AG04450 (cell line): ENCODE results near the gene MADD. TPM values are rescaled to one million over a fixed set of nuclear protein-coding genes. Genes with fewer than 3 reads are reported as not detected.

Experiments
- CTCF ChIA-PET: fragments of 300-600, 350-600 bp; formaldehyde crosslinking; extraction: SDS; loops from one replicate; lab custom pipeline; 2022; ENCODE audit warnings: antibody characterized with exemption, inconsistent platforms; lab: Charles Lee
- POLR2A ChIA-PET: fragments of 350-600 bp; formaldehyde crosslinking; extraction: SDS; loops from one replicate; lab custom pipeline; 2021; ENCODE audit warnings: antibody characterized with exemption, inconsistent platforms; lab: Yijun Ruan, JAX
- DNase-seq: peaks from one replicate; pipeline ENCODE4 v3.0.0-alpha.2; 2011; ENCODE audit warnings: low read depth, low spot score
- H3K27ac ChIP-seq: one replicate; pipeline ENCODE4 v1.5.1; 2012; ENCODE audit warnings: low read depth, low read length, control low read depth
- H3K27me3 ChIP-seq: one replicate; pipeline ENCODE4 v1.6.0; 2012; ENCODE audit warnings: low read length; ENCODE audit not compliant: control insufficient read depth, insufficient read depth
- H3K4me3 ChIP-seq: 2 replicates; pipeline ENCODE4 v1.5.1; 2011; ENCODE audit warnings: mild to moderate bottlenecking, low read depth, low read length, control low read depth
- H3K9me3 ChIP-seq: 2 replicates; pipeline ENCODE4 v1.5.1; 2012; ENCODE audit warnings: low read length; ENCODE audit not compliant: control insufficient read depth, insufficient read depth
- polyA plus RNA-seq: library from polyadenylated mRNA; depleted of rRNA; stranded (reverse); fragments of >200 nt; gene quantifications from 2 replicates; pipeline ENCODE4 v1.2.3, GENCODE V29; 2011
- TF ChIP-seq, protein P1 (sequence below): IDR thresholded peaks from 2 replicates; pipeline ENCODE4 v1.5.1; 2011; ENCODE audit warnings: low read depth, low read length, control low read depth, inconsistent platforms

The MADD gene
- polyA plus RNA-seq, 1 experiment = 10.5 TPM

DNA sequence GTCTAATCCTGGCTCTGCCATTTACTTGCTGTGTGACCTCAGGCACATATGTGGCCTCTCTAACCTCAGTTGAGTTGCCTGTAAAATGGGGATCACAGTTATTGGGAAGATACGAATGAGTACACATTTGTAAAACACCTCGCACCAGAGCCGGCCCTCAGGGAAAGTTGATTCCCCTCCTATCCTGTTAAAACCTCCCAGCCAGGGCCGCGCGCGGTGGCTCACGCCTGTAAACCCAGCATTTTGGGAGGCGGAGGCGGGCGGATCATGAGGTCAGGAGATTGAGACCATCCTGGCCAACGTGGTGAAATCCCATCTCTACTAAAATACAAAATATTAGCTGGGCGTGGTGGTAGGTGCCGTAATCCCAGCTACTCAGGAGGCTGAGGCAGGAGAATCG, 90.4 kb downstream of the MADD start:
- Histone ChIP-seq H3K27me3 (peaks cover 6% of the 10 kb centered on the region), H3K9me3 (no peaks in the 10 kb centered on the region), H3K4me3 (no peak overlapping the region), H3K27ac (no peak overlapping the region)
- TF ChIP-seq, protein P1, sequence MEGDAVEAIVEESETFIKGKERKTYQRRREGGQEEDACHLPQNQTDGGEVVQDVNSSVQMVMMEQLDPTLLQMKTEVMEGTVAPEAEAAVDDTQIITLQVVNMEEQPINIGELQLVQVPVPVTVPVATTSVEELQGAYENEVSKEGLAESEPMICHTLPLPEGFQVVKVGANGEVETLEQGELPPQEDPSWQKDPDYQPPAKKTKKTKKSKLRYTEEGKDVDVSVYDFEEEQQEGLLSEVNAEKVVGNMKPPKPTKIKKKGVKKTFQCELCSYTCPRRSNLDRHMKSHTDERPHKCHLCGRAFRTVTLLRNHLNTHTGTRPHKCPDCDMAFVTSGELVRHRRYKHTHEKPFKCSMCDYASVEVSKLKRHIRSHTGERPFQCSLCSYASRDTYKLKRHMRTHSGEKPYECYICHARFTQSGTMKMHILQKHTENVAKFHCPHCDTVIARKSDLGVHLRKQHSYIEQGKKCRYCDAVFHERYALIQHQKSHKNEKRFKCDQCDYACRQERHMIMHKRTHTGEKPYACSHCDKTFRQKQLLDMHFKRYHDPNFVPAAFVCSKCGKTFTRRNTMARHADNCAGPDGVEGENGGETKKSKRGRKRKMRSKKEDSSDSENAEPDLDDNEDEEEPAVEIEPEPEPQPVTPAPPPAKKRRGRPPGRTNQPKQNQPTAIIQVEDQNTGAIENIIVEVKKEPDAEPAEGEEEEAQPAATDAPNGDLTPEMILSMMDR = no peak
- ChIA-PET CTCF (interaction anchor here (0.7 to 0.8 kb wide), 2 partner anchors 9 to 175 kb away, joined by 3 to 5 read pairs; no protein-coding TSS in a partner anchor), POLR2A (interaction anchor here (0.5 kb wide), 1 partner anchor 357 kb away, joined by 3 read pairs; no protein-coding TSS in a partner anchor)
- no peak for DNase-seq

DNA sequence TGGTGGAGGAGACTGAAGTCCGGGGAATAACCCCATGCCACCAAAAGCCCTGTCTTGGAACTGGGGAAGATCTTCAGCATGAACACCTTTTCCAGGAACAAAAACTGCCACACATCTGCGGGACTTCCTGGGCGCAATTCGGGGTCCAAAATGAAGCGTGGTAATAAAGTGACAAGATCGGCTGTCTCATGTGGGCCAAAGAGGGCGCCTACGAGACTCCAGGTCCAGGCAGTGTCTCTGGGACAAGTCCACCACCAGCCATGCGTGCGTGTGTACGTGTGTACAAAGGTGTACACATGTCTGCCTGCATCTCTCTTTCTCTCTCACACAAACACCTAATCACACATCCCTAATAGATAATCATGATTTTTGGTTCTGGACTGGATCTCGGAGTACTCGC, 91.5 kb downstream of the MADD start:
- TF ChIP-seq, protein P1 = no peak
- no peaks in the 10 kb centered on the region for H3K9me3 ChIP-seq
- H3K27ac ChIP-seq = no peak overlapping the region
- no peak for DNase-seq
- H3K27me3 ChIP-seq = peaks cover 6% of the 10 kb centered on the region
- CTCF ChIA-PET = interaction anchor here (0.8 kb wide), 1 partner anchor 8 kb away, joined by 3 read pairs; no protein-coding TSS in a partner anchor
- H3K4me3 ChIP-seq = no peak overlapping the region
- POLR2A ChIA-PET = interaction anchor here (0.6 kb wide), 1 partner anchor 48 kb away, joined by 3 read pairs; no protein-coding TSS in a partner anchor

DNA sequence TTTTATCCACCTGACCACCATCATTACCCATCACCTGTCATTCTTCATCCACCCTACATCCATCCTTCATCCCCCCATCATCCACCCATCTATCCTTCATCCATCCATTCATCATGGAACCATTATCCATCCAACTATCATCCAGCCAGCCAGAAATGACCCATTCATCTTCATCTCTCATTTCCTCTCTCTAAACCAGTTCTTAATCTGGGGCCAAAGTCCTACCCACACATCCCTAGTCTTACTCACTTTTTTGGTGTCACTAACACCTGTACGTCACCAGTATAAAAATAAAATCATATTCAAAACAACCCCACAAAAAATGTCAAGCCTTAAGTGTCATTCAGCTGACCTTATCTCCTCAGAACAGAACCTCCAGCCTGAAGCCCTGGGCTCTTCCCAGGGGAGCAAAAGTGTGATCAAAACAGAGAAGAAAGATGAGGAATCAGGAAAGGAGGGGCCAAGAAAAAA, 96.1 kb downstream of the MADD start:
- TF ChIP-seq, protein P1 = no peak
- no peak for DNase-seq
- Histone ChIP-seq H3K9me3 (no peaks in the 10 kb centered on the region), H3K27me3 (peaks cover 11% of the 10 kb centered on the region), H3K4me3 (no peak overlapping the region), H3K27ac (no peak overlapping the region)
- POLR2A ChIA-PET = no interaction called here
- CTCF ChIA-PET = no interaction called here

DNA sequence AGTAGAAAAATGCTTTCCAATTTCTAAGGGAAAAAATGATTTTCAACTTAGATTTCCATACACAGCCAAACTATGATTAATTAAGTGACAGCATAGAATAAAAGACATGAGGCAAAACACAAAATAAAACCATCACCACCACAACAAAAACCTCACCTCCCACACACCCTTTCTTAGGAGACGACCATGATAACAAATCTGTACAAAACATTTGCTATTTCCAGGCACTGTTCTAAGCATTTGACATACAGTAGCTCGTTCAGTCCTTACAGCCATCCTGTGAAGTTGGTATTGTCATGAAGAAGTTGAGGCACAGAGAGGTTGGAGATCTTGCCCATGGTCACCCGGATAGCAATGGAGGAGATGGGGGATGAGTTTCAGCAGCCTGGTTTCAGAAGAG, 99.7 kb downstream of the MADD start:
- CTCF ChIA-PET = interaction anchor here (0.6 to 1.9 kb wide), 3 partner anchors 9 to 492 kb away, joined by 3 to 6 read pairs (median 3); no protein-coding TSS in a partner anchor
- Histone ChIP-seq H3K27me3 (peaks cover 6% of the 10 kb centered on the region), H3K27ac (no peak overlapping the region), H3K9me3 (no peaks in the 10 kb centered on the region), H3K4me3 (no peak overlapping the region)
- POLR2A ChIA-PET = no interaction called here
- DNase-seq = no peak
- TF ChIP-seq, protein P1 = no peak

DNA sequence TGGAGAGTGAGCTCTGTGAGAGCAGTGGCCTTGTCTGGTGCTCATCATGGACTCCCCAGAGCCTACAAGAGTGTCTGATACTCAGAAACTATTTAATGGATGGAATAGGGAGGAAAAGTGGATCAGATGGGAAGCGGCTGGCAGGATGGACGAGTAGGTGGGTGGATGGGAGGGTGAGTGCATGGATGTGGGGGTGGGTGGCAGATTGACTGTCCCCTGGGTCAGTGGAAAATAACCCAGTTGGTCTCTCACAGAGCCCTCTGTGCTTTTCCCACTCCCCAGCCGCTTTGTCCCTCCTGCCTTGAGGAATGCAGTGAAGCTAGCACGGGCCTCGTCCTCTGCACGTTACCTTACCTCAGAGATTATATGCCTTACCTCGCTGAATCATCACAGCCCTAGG, 102.5 kb downstream of the MADD start:
- no peak overlapping the region for H3K27ac ChIP-seq
- H3K4me3 ChIP-seq = no peak overlapping the region
- CTCF ChIA-PET = interaction anchor here (0.5 to 2.9 kb wide), 4 partner anchors 39 to 245 kb away, joined by 3 to 39 read pairs (median 13); no protein-coding TSS in a partner anchor
- H3K9me3 ChIP-seq = no peaks in the 10 kb centered on the region
- POLR2A ChIA-PET = interaction anchor here (0.7 to 1.0 kb wide), 2 partner anchors 35 to 52 kb away, joined by 3 to 4 read pairs; no protein-coding TSS in a partner anchor
- DNase-seq = no peak
- TF ChIP-seq, protein P1 = no peak
- peaks cover 2% of the 10 kb centered on the region for H3K27me3 ChIP-seq
